Endothelial cell of umbilical vein (primary cell): ENCODE data around the gene CACNB3. TPM values are rescaled to one million over a fixed set of nuclear protein-coding genes. Genes with fewer than 3 reads are reported as not detected.

Experiments
- BruUV-seq: library from RNA; stranded (reverse); fragments of 400-500 nt; replicated peaks from 2 replicates; lab custom pipeline; 2021; lab: Mats Ljungman, UMichigan
- CTCF ChIA-PET: fragments of 300-600, 350-600 bp; sonication (Branson Sonifier 250); formaldehyde crosslinking; loops from one replicate; lab custom pipeline; 2021; ENCODE audit warnings: antibody characterized with exemption, inconsistent platforms; lab: Charles Lee
- POLR2A ChIA-PET: fragments of 300-600, 350-600 bp; sonication (Branson Sonifier 250); formaldehyde crosslinking; loops from one replicate; lab custom pipeline; 2021; ENCODE audit warnings: antibody characterized with exemption, inconsistent platforms; lab: Charles Lee
- DNase-seq: peaks from one replicate; pipeline ENCODE4 v3.0.0-alpha.2; 2011; ENCODE audit warnings: low read depth, low spot score
- FAIRE-seq: peaks from 2 replicates; lab custom pipeline; 2011; peaks lifted over from hg19 to GRCh38; lab: Jason Lieb, UNC
- H2AFZ ChIP-seq: 2 replicates; pipeline ENCODE4 v1.6.0; 2012; ENCODE audit warnings: low read depth, low read length, control low read depth, inconsistent platforms
- H3K27ac ChIP-seq: 2 replicates; pipeline ENCODE4 v1.5.1; 2011; ENCODE audit warnings: low read depth, mild to moderate bottlenecking, control low read depth, low read length, moderate library complexity; ENCODE audit not compliant: insufficient read depth
- H3K27me3 ChIP-seq, 2 experiments: 2 replicates each; pipeline versions ENCODE4 v1.6.0 to v1.6.1; 2011; ENCODE audit warnings: low read length in 2 of 2, mixed read lengths in 1 of 2; ENCODE audit not compliant: control insufficient read depth in 2 of 2, insufficient read depth in 2 of 2
- H3K36me3 ChIP-seq, 2 experiments: 2 replicates in 1 of 2; 3 replicates in 1 of 2; pipeline ENCODE4 v1.5.1; 2011; ENCODE audit warnings: low read length in 2 of 2, mild to moderate bottlenecking in 1 of 2, moderate library complexity in 1 of 2; ENCODE audit not compliant: control insufficient read depth in 2 of 2, insufficient read depth in 2 of 2; ENCODE audit errors: extremely low read depth in 1 of 2
- H3K4me1 ChIP-seq: 3 replicates; pipeline ENCODE4 v1.5.1; 2011; ENCODE audit warnings: mild to moderate bottlenecking, low read length; ENCODE audit not compliant: control insufficient read depth, insufficient read depth; ENCODE audit errors: extremely low read depth
- H3K4me2 ChIP-seq: 2 replicates; pipeline ENCODE4 v1.6.1; 2011; ENCODE audit warnings: low read length, control low read depth, mixed read lengths; ENCODE audit not compliant: insufficient read depth
- H3K4me3 ChIP-seq, 3 experiments: fragments of 200-600 bp in 1 of 3; sonication (generic), shearing (Covaris generic) in 1 of 3; replicated peaks in 1 of 3; 2 replicates each; pipeline ENCODE4 v1.5.1; 2011 to 2016; ENCODE audit warnings: control low read depth in 3 of 3, low read length in 3 of 3, mild to moderate bottlenecking in 2 of 3, inconsistent platforms in 1 of 3, low read depth in 1 of 3, moderate library complexity in 1 of 3; ENCODE audit not compliant: insufficient read depth in 1 of 3
- H3K79me2 ChIP-seq: 2 replicates; pipeline ENCODE4 v1.6.0; 2012; ENCODE audit warnings: low read length, inconsistent platforms; ENCODE audit not compliant: control insufficient read depth, insufficient read depth
- H3K9ac ChIP-seq: replicated peaks from 2 replicates; pipeline ENCODE3; 2011; ENCODE audit warnings: low read length, control low read depth; ENCODE audit not compliant: insufficient read depth; ENCODE audit errors: extremely low read depth
- H3K9me1 ChIP-seq: replicated peaks from 3 replicates; pipeline ENCODE4 v1.6.0; 2011; ENCODE audit warnings: mild to moderate bottlenecking, low read length; ENCODE audit not compliant: control insufficient read depth, insufficient read depth; ENCODE audit errors: extremely low read depth
- H3K9me3 ChIP-seq: replicated peaks from 2 replicates; pipeline ENCODE4 v1.5.1; 2012; ENCODE audit warnings: low read length, inconsistent platforms; ENCODE audit not compliant: control insufficient read depth, insufficient read depth
- H4K20me1 ChIP-seq: replicated peaks from 2 replicates; pipeline ENCODE3; 2011; ENCODE audit warnings: mild to moderate bottlenecking, low read length; ENCODE audit not compliant: control insufficient read depth, insufficient read depth; ENCODE audit errors: extremely low read depth
- EZH2 ChIP-seq: IDR thresholded peaks from 2 replicates; pipeline ENCODE4 v1.6.1; 2012; ENCODE audit warnings: borderline replicate concordance, low read depth, mild to moderate bottlenecking, moderate library complexity, low read length, inconsistent platforms; ENCODE audit not compliant: severe bottlenecking
- FOS ChIP-seq: IDR thresholded peaks from 2 replicates; pipeline ENCODE4 v1.6.1; 2011; ENCODE audit warnings: mild to moderate bottlenecking, low read length, moderate library complexity, borderline replicate concordance; ENCODE audit not compliant: insufficient read depth
- GATA2 ChIP-seq: IDR thresholded peaks from 2 replicates; pipeline ENCODE4 v1.7.0; 2011; ENCODE audit warnings: low read depth, mild to moderate bottlenecking, moderate library complexity, mixed read lengths, low read length; ENCODE audit not compliant: insufficient read length, insufficient read depth
- JUN ChIP-seq: IDR thresholded peaks from 2 replicates; pipeline ENCODE4 v1.6.1; 2011; ENCODE audit warnings: borderline replicate concordance, low read depth; ENCODE audit not compliant: insufficient read length, insufficient read depth
- MAX ChIP-seq: IDR thresholded peaks from 2 replicates; pipeline ENCODE4 v1.6.1; 2011; ENCODE audit not compliant: insufficient read depth, insufficient read length
- MYC ChIP-seq: IDR thresholded peaks from one replicate; pipeline ENCODE4 v1.6.1; 2011; ENCODE audit warnings: mild to moderate bottlenecking, low read depth, low read length
- POLR2A ChIP-seq: IDR thresholded peaks from 2 replicates; pipeline ENCODE4 v1.6.1; 2012; ENCODE audit warnings: low read depth, mild to moderate bottlenecking, control low read depth, low read length
- POLR2AphosphoS5 ChIP-seq: IDR thresholded peaks from 2 replicates; pipeline ENCODE4 v1.6.1; 2012; ENCODE audit warnings: low read depth, mild to moderate bottlenecking, control low read depth, low read length, moderate library complexity; ENCODE audit not compliant: insufficient read depth
- dilution Hi-C: fragments of 300-500 bp; cut with MboI; formaldehyde crosslinking; loops from one replicate; pipeline ENCODE4 v1.15.0; 2019; ENCODE audit warnings: low sequenced_read_pairs; ENCODE audit not compliant: extremely low pct_ligation_motif_present
- intact Hi-C: fragments of 100-400 bp; cut with micrococcal nuclease; formaldehyde crosslinking; loops from one replicate; pipeline ENCODE4 v1.10.0; 2022
- polyA plus RNA-seq, 4 experiments: library from polyadenylated mRNA; depleted of rRNA in 3 of 4; stranded (reverse) in 3 of 4; unstranded in 1 of 4; fragments of >200 nt; gene quantifications; 2 replicates each; pipeline versions ENCODE4 v1.2.1 to v1.2.3, GENCODE V29; 2011 to 2012; ENCODE audit warnings: missing spikeins in 1 of 4
- total RNA-seq: library from RNA; stranded (reverse); gene quantifications from 2 replicates; pipeline ENCODE4 v1.2.3, GENCODE V29; 2021
- TF ChIP-seq, protein P1 (sequence below), 2 donors: IDR thresholded peaks; 1 replicate in 1 of 2; 2 replicates in 1 of 2; pipeline ENCODE4 v1.5.1; 2011; ENCODE audit warnings: low read length in 2 of 2, mild to moderate bottlenecking in 2 of 2, moderate library complexity in 2 of 2, control low read depth in 1 of 2, inconsistent platforms in 1 of 2, low read depth in 1 of 2; ENCODE audit not compliant: insufficient read depth in 1 of 2; ENCODE audit errors: extremely low read depth in 1 of 2

Gene CACNB3
- total and polyA plus RNA-seq, 2 donors (not counting 3 experiments of a cell fraction or from before 2014, with no cell fraction given), result 37.4 to 61.8 TPM

DNA sequence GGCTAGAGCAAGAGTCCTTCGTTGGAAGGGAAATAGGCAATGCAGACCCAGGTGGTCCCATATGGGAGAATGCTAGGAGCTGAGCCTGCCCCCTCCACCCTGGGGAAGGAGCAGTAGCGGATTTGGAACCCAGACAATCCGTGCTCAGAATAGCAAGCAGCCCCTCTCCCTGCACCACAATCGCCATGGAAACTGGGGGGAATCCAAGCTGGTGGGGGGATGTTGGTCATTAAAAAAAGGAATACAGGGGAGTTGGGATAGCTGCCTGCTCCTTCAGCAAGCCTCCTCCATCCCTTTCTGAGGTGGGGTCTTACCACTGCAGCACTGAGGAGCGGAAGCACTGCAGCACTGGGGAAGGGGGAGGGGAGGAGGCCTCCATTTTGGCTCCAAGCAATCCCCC lies 44.5 kb downstream of the CACNB3 start:
- DNase-seq, result no peak
- dilution Hi-C loops, result no loop called here
- BruUV-seq, result no TSS peak
- no peak for FAIRE-seq
- TF ChIP-seq EZH2 (no peak), JUN (no peak), POLR2A (no peak), MYC (no peak), POLR2AphosphoS5 (no peak), MAX (no peak), GATA2 (no peak), FOS (no peak)
- TF ChIP-seq, protein P1, sequence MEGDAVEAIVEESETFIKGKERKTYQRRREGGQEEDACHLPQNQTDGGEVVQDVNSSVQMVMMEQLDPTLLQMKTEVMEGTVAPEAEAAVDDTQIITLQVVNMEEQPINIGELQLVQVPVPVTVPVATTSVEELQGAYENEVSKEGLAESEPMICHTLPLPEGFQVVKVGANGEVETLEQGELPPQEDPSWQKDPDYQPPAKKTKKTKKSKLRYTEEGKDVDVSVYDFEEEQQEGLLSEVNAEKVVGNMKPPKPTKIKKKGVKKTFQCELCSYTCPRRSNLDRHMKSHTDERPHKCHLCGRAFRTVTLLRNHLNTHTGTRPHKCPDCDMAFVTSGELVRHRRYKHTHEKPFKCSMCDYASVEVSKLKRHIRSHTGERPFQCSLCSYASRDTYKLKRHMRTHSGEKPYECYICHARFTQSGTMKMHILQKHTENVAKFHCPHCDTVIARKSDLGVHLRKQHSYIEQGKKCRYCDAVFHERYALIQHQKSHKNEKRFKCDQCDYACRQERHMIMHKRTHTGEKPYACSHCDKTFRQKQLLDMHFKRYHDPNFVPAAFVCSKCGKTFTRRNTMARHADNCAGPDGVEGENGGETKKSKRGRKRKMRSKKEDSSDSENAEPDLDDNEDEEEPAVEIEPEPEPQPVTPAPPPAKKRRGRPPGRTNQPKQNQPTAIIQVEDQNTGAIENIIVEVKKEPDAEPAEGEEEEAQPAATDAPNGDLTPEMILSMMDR (IDR thresholded peaks at IDR 0.05; ENCODE audit: extremely low read depth in 1 of 2, insufficient read depth in 1 of 2, low read depth in 1 of 2, low read length in 2 of 2), result no peak
- Histone ChIP-seq H3K9me3 (no peaks in the 10 kb centered on the region), H3K79me2 (no peaks in the 10 kb centered on the region), H3K9me1 (no peaks in the 10 kb centered on the region), H3K27me3 (peaks cover 17% of the 10 kb centered on the region in 2 experiments), H4K20me1 (no peaks in the 10 kb centered on the region), H3K4me1 (peaks cover 12% of the 10 kb centered on the region), H3K4me3 (no peak overlapping the region), H3K9ac (no peak overlapping the region), H3K36me3 (peaks cover 0 to 2% of the 10 kb centered on the region in 2 experiments), H3K4me2 (no peak overlapping the region), H3K27ac (no peak overlapping the region), H2AFZ (no peak overlapping the region)
- POLR2A ChIA-PET, result interaction anchor here (0.7 kb wide), 1 partner anchor 1108 kb away, joined by 9 read pairs; no protein-coding TSS in a partner anchor
- CTCF ChIA-PET, result interaction anchor here (6.3 to 9.2 kb wide), 2 partner anchors 9 to 28 kb away, joined by 68 to 96 read pairs; partner anchors contain the start of gene DDX23
- intact Hi-C loops, result no loop called here
